H9 (cell line): ENCODE results near the gene TMEM114. TPM values are rescaled to one million over a fixed set of nuclear protein-coding genes. Genes with fewer than 3 reads are reported as not detected.
A peak's percentile ranks its signal among the peaks of the same experiment; 100 is the strongest.

Experiments
- DNase-seq: peaks from one replicate; pipeline ENCODE4 v3.0.0-alpha.2; 2017
- H2AFZ ChIP-seq: one replicate; pipeline ENCODE4 v1.6.1; 2013; ENCODE audit warnings: mild to moderate bottlenecking, low read length, control low read depth, moderate library complexity
- H2AK5ac ChIP-seq: 2 replicates; pipeline ENCODE4 v1.6.1; 2013; ENCODE audit warnings: low read length, control low read depth, mixed read lengths; ENCODE audit not compliant: insufficient read length
- H2BK120ac ChIP-seq: one replicate; pipeline ENCODE4 v1.6.1; 2013; ENCODE audit warnings: low read depth, mild to moderate bottlenecking, low read length, control low read depth, inconsistent platforms; ENCODE audit not compliant: poor library complexity, severe bottlenecking
- H2BK12ac ChIP-seq: 2 replicates; pipeline ENCODE4 v1.6.1; 2013; ENCODE audit warnings: low read length, control low read depth, mixed read lengths, low read depth; ENCODE audit not compliant: insufficient read length
- H2BK15ac ChIP-seq: 2 replicates; pipeline ENCODE4 v1.6.1; 2013; ENCODE audit warnings: low read depth, low read length, control low read depth
- H2BK20ac ChIP-seq: one replicate; pipeline ENCODE4 v1.6.1; 2013; ENCODE audit warnings: low read depth, mild to moderate bottlenecking, low read length, control low read depth, inconsistent platforms; ENCODE audit not compliant: poor library complexity, severe bottlenecking
- H2BK5ac ChIP-seq: 2 replicates; pipeline ENCODE4 v1.6.1; 2013; ENCODE audit warnings: low read length, control low read depth, mixed read lengths; ENCODE audit not compliant: insufficient read length
- H3K14ac ChIP-seq: 2 replicates; pipeline ENCODE4 v1.6.1; 2013; ENCODE audit warnings: low read length, control low read depth; ENCODE audit not compliant: insufficient read depth
- H3K18ac ChIP-seq: 2 replicates; pipeline ENCODE4 v1.6.1; 2013; ENCODE audit warnings: low read depth, mild to moderate bottlenecking, mixed read lengths, low read length, control low read depth; ENCODE audit not compliant: insufficient read length
- H3K23ac ChIP-seq: 2 replicates; pipeline ENCODE4 v1.6.1; 2013; ENCODE audit warnings: low read length, control low read depth, mixed read lengths, low read depth; ENCODE audit not compliant: insufficient read length
- H3K23me2 ChIP-seq: 2 replicates; pipeline ENCODE4 v1.6.1; 2013; ENCODE audit warnings: low read depth, mild to moderate bottlenecking, mixed read lengths, low read length, control low read depth; ENCODE audit not compliant: insufficient read length, poor library complexity, severe bottlenecking
- H3K27ac ChIP-seq: 2 replicates; pipeline ENCODE4 v1.5.1; 2013; ENCODE audit warnings: low read length, control low read depth, mixed read lengths, low read depth; ENCODE audit not compliant: insufficient read length
- H3K27me3 ChIP-seq: 2 replicates; pipeline ENCODE4 v1.6.1; 2013; ENCODE audit warnings: low read length, control low read depth, inconsistent platforms; ENCODE audit not compliant: insufficient read depth
- H3K4ac ChIP-seq: 2 replicates; pipeline ENCODE4 v1.6.1; 2013; ENCODE audit warnings: low read depth, mild to moderate bottlenecking, control low read depth, inconsistent platforms, low read length, moderate library complexity
- H3K4me1 ChIP-seq: 2 replicates; pipeline ENCODE4 v1.6.1; 2013; ENCODE audit warnings: low read length, control low read depth, inconsistent platforms; ENCODE audit not compliant: insufficient read depth
- H3K4me2 ChIP-seq: 2 replicates; pipeline ENCODE4 v1.6.1; 2013; ENCODE audit warnings: low read length, control low read depth, mixed read lengths; ENCODE audit not compliant: insufficient read length, insufficient read depth
- H3K56ac ChIP-seq: 2 replicates; pipeline ENCODE4 v1.6.1; 2013; ENCODE audit warnings: low read depth, mild to moderate bottlenecking, mixed read lengths, low read length, control low read depth; ENCODE audit not compliant: insufficient read length
- H3K79me1 ChIP-seq: 2 replicates; pipeline ENCODE4 v1.6.1; 2013; ENCODE audit warnings: low read depth, mild to moderate bottlenecking, moderate library complexity, low read length, control low read depth, inconsistent platforms; ENCODE audit not compliant: insufficient read depth, poor library complexity, severe bottlenecking
- H3K79me2 ChIP-seq: 2 replicates; pipeline ENCODE4 v1.6.1; 2013; ENCODE audit warnings: low read length, control low read depth, inconsistent platforms; ENCODE audit not compliant: insufficient read depth
- H3K9ac ChIP-seq: 2 replicates; pipeline ENCODE4 v1.6.1; 2013; ENCODE audit warnings: low read length, control low read depth, mixed read lengths; ENCODE audit not compliant: insufficient read length; ENCODE audit errors: extremely low read depth
- H3K9me3 ChIP-seq: one replicate; pipeline ENCODE4 v1.6.1; 2013; ENCODE audit warnings: low read depth, low read length, inconsistent platforms; ENCODE audit not compliant: control insufficient read depth
- H3T11ph ChIP-seq: one replicate; pipeline ENCODE4 v1.6.1; 2013; ENCODE audit warnings: mild to moderate bottlenecking, low read length, control low read depth, inconsistent platforms
- H4K20me1 ChIP-seq: one replicate; pipeline ENCODE4 v1.6.1; 2013; ENCODE audit not compliant: control insufficient read depth, insufficient read length, insufficient read depth
- H4K5ac ChIP-seq: 2 replicates; pipeline ENCODE4 v1.6.1; 2013; ENCODE audit warnings: low read depth, mild to moderate bottlenecking, mixed read lengths, low read length, control low read depth; ENCODE audit not compliant: insufficient read length
- H4K8ac ChIP-seq: replicated peaks from 2 replicates; pipeline ENCODE4 v1.6.1; 2013; ENCODE audit warnings: low read length, control low read depth, mixed read lengths, low read depth; ENCODE audit not compliant: insufficient read length
- H4K91ac ChIP-seq: 2 replicates; pipeline ENCODE4 v1.6.1; 2013; ENCODE audit warnings: low read depth, mild to moderate bottlenecking, moderate library complexity, mixed read lengths, low read length, control low read depth; ENCODE audit not compliant: insufficient read length
- H3K27ac Mint-ChIP-seq, 3 experiments: 2 replicates in 2 of 3; 3 replicates in 1 of 3; pipeline ENCODE4 v1.8.0; 2020 to 2021; ENCODE audit warnings: mixed read lengths in 3 of 3, mild to moderate bottlenecking in 1 of 3, moderate library complexity in 1 of 3
- H3K27me3 Mint-ChIP-seq: 2 replicates; pipeline ENCODE4 v1.8.0; 2021; ENCODE audit warnings: low read depth, mild to moderate bottlenecking, moderate library complexity, mixed read lengths
- H3K36me3 Mint-ChIP-seq, 3 experiments: 2 replicates in 2 of 3; 3 replicates in 1 of 3; pipeline ENCODE4 v1.8.0; 2020 to 2021; ENCODE audit warnings: low read depth in 3 of 3, mixed read lengths in 3 of 3; ENCODE audit not compliant: insufficient read depth in 1 of 3
- H3K4me1 Mint-ChIP-seq, 2 experiments: 2 replicates each; pipeline ENCODE4 v1.8.0; 2020; ENCODE audit warnings: mixed read lengths in 2 of 2
- H3K4me3 Mint-ChIP-seq, 2 experiments: 2 replicates in 1 of 2; 3 replicates in 1 of 2; pipeline ENCODE4 v1.8.0; 2020 to 2021; ENCODE audit warnings: mild to moderate bottlenecking in 2 of 2, mixed read lengths in 2 of 2, moderate library complexity in 1 of 2
- H3K9me3 Mint-ChIP-seq, 2 experiments: 2 replicates in 1 of 2; 3 replicates in 1 of 2; pipeline ENCODE4 v1.8.0; 2020; ENCODE audit warnings: mild to moderate bottlenecking in 2 of 2, mixed read lengths in 2 of 2, moderate library complexity in 1 of 2
- CTCF ChIP-seq: fragments of 200-600 bp; sonication (generic); conservative IDR thresholded peaks from 3 replicates; pipeline ENCODE4 v1.8.0; 2021; ENCODE audit warnings: antibody characterized with exemption, mild to moderate bottlenecking
- WGBS: extraction: QIAGEN DNeasy Blood & Tissue Kit; methylation state at CpG from one replicate; pipeline ENCODE4 v1.1.7; 2013; ENCODE audit warnings: missing lambda C conversion rate, low lambda C conversion rate, mixed read lengths; ENCODE audit not compliant: insufficient read length; ENCODE audit errors: extremely low coverage; 5-methylcytosine and 5-hydroxymethylcytosine counted together
- total RNA-seq: library from RNA; stranded (reverse); gene quantifications from 2 replicates; pipeline ENCODE4 v1.2.1, GENCODE V29; 2021

The TMEM114 gene
- total RNA-seq, 1 experiment from 2014 or later: 0.33 TPM

- no peak overlapping the region for H2BK120ac ChIP-seq
- no peaks in the 10 kb centered on the region for H4K20me1 ChIP-seq
- H4K91ac ChIP-seq: no peak overlapping the region
- Mint-ChIP-seq H3K27ac (peak overlapping the region; percentile 67 to 90 (median 82); a peak in 5 of 7 replicates), H3K27me3 (no peaks in the 10 kb centered on the region), H3K36me3 (peaks cover 40 to 82% (median 75%) of the 10 kb centered on the region in 3 experiments), H3K4me1 (no peaks in the 10 kb centered on the region), H3K4me3 (peak overlapping the region in 1 of 2 experiments; percentile 44; a peak in 1 of 5 replicates), H3K9me3 (no peaks in the 10 kb centered on the region)
- H4K5ac ChIP-seq: no peak overlapping the region
- H3K27ac ChIP-seq: no peak overlapping the region
- H3K27me3 ChIP-seq: no peaks in the 10 kb centered on the region
- DNase-seq: peak; percentile 74
- WGBS: no CpG with 5 or more reads among the region's 18 CpGs
- no peaks in the 10 kb centered on the region for H3K79me2 ChIP-seq
- no peak overlapping the region for H2AK5ac ChIP-seq
- no peak overlapping the region for H3K18ac ChIP-seq
- no peaks in the 10 kb centered on the region for H3K9me3 ChIP-seq
- H3K79me1 ChIP-seq: no peaks in the 10 kb centered on the region
- no peak overlapping the region for H3K14ac ChIP-seq
- TF ChIP-seq CTCF: peak; percentile 97
- H3T11ph ChIP-seq: no peak overlapping the region
- H3K4ac ChIP-seq: no peak overlapping the region
- H2BK5ac ChIP-seq: no peak overlapping the region
- no peak overlapping the region for H3K4me2 ChIP-seq
- no peak overlapping the region for H2AFZ ChIP-seq
- no peak overlapping the region for H3K56ac ChIP-seq
- H2BK12ac ChIP-seq: no peak overlapping the region
- no peak overlapping the region for H3K23ac ChIP-seq
- H3K4me1 ChIP-seq: no peaks in the 10 kb centered on the region
- H2BK20ac ChIP-seq: no peak overlapping the region
- no peak overlapping the region for H4K8ac ChIP-seq
- no peak overlapping the region for H2BK15ac ChIP-seq
- H3K9ac ChIP-seq: no peak overlapping the region
- no peaks in the 10 kb centered on the region for H3K23me2 ChIP-seq
Observed at GRCh38 chr16:8634991-8635736, 44.9 kb upstream of the TMEM114 start.
